ENCODE measurements around the gene CTDNEP1.

CTDNEP1 gene

GRCh38 chr17:7292194-7292593, 40.7 kb upstream of the CTDNEP1 start:
- no peak overlapping the region for H2AK5ac ChIP-seq (ENCODE audit: low read depth, low read length)
- H3K14ac ChIP-seq (ENCODE audit: low read length), result no peak overlapping the region
- peaks cover 10 to 48% (median 44%) of the 10 kb centered on the region in 3 experiments for H3K27me3 ChIP-seq (ENCODE audit: control insufficient read depth in 3 of 3, insufficient read depth in 3 of 3, low read depth in 1 of 3, low read length in 3 of 3)
- WGBS, 2 donors (ENCODE audit: extremely low coverage in 2 of 2, insufficient read length in 2 of 2, insufficient replicate concordance in 1 of 2), result no CpG with 5 or more reads among the region's 2 CpGs
- H3K27ac ChIP-seq (replicated peaks; ENCODE audit: low read length), result no peak overlapping the region
- H3K36me3 ChIP-seq (replicated peaks in 1 of 2; ENCODE audit: control insufficient read depth in 2 of 2, insufficient read depth in 2 of 2, low read length in 2 of 2), result no peaks in the 10 kb centered on the region
- H2BK15ac ChIP-seq (ENCODE audit: low read length), result no peak overlapping the region
- no peak overlapping the region for H2BK5ac ChIP-seq (ENCODE audit: low read length)
- H3K18ac ChIP-seq (ENCODE audit: low read length), result no peak overlapping the region
- H3K23ac ChIP-seq (ENCODE audit: low read depth, low read length, poor library complexity), result no peak overlapping the region
- no peak overlapping the region for H3K4me3 ChIP-seq (ENCODE audit: low read length in 2 of 2)
- no peak overlapping the region for H3K9ac ChIP-seq (ENCODE audit: low read depth, low read length, poor library complexity)
- peaks cover 4% of the 10 kb centered on the region for H3K79me1 ChIP-seq (ENCODE audit: low read depth, low read length)
- no peak overlapping the region for H3K4me2 ChIP-seq (ENCODE audit: insufficient read depth, low read length, poor library complexity, severe bottlenecking)
- peaks cover 0 to 3% of the 10 kb centered on the region in 2 donors for H3K9me3 ChIP-seq (replicated peaks in 1 of 2; ENCODE audit: control insufficient read depth in 2 of 2, insufficient read depth in 1 of 2, low read depth in 1 of 2, low read length in 2 of 2)
- no peak overlapping the region for H3K4ac ChIP-seq (ENCODE audit: low read length)
- DNase-seq (ENCODE audit: low spot score), result no peak
- H2BK12ac ChIP-seq (ENCODE audit: low read length), result no peak overlapping the region
- H4K91ac ChIP-seq (ENCODE audit: low read depth, low read length, poor library complexity), result no peak overlapping the region
- H4K8ac ChIP-seq (ENCODE audit: low read depth, low read length), result no peak overlapping the region
- peaks cover 7 to 22% of the 10 kb centered on the region in 2 donors for H3K4me1 ChIP-seq (ENCODE audit: control insufficient read depth in 2 of 2, insufficient read depth in 1 of 2, low read depth in 1 of 2, low read length in 2 of 2)
- no peak overlapping the region for H2AFZ ChIP-seq (ENCODE audit: low read length)
- no peak overlapping the region for H2BK120ac ChIP-seq (ENCODE audit: low read depth, low read length)

DNA sequence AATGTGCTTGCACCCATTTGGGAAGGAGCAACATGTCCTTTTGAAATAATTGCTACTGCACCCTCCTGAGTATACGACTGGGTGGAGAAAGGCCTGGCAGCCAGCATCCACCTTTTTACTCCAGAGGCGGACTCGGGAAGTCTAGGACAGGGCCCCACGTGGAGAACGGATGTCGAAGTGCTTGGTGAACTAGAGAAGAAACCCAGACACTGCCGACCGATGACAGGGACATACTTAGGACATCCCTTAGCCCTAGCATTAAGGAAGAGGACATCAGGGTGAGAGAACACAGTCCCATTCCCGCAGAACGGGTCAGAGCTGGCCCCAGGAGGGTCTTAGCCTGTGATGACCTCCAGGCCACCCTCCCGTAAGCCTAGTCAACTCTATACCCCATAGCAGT, 39.2 kb upstream of the CTDNEP1 start:
- peaks cover 0 to 1% of the 10 kb centered on the region in 2 donors for H3K9me3 ChIP-seq (replicated peaks in 1 of 2; ENCODE audit: control insufficient read depth in 2 of 2, insufficient read depth in 1 of 2, low read depth in 1 of 2, low read length in 2 of 2)
- no peak overlapping the region for H3K14ac ChIP-seq (ENCODE audit: low read length)
- WGBS, 2 donors (ENCODE audit: extremely low coverage in 2 of 2, insufficient read length in 2 of 2, insufficient replicate concordance in 1 of 2), result no CpG with 5 or more reads among the region's 11 CpGs
- no peak overlapping the region for H3K4me3 ChIP-seq (ENCODE audit: low read length in 2 of 2)
- peaks cover 5 to 19% of the 10 kb centered on the region in 2 donors for H3K4me1 ChIP-seq (ENCODE audit: control insufficient read depth in 2 of 2, insufficient read depth in 1 of 2, low read depth in 1 of 2, low read length in 2 of 2)
- peaks cover 8 to 38% (median 33%) of the 10 kb centered on the region in 3 experiments for H3K27me3 ChIP-seq (ENCODE audit: control insufficient read depth in 3 of 3, insufficient read depth in 3 of 3, low read depth in 1 of 3, low read length in 3 of 3)
- H3K36me3 ChIP-seq (replicated peaks in 1 of 2; ENCODE audit: control insufficient read depth in 2 of 2, insufficient read depth in 2 of 2, low read length in 2 of 2), result peaks cover 0 to 5% of the 10 kb centered on the region in 2 donors
- no peak overlapping the region for H4K8ac ChIP-seq (ENCODE audit: low read depth, low read length)
- H3K27ac ChIP-seq (replicated peaks; ENCODE audit: low read length), result no peak overlapping the region
- no peak overlapping the region for H2AFZ ChIP-seq (ENCODE audit: low read length)
- no peak overlapping the region for H2BK120ac ChIP-seq (ENCODE audit: low read depth, low read length)
- no peak overlapping the region for H4K91ac ChIP-seq (ENCODE audit: low read depth, low read length, poor library complexity)
- H3K79me1 ChIP-seq (ENCODE audit: low read depth, low read length), result peaks cover 4% of the 10 kb centered on the region
- peak overlapping the region; percentile 56 for H2AK5ac ChIP-seq (ENCODE audit: low read depth, low read length)
- H2BK15ac ChIP-seq (ENCODE audit: low read length), result no peak overlapping the region
- H3K4ac ChIP-seq (ENCODE audit: low read length), result no peak overlapping the region
- no peak overlapping the region for H3K9ac ChIP-seq (ENCODE audit: low read depth, low read length, poor library complexity)
- peak overlapping the region; percentile 22 for H2BK12ac ChIP-seq (ENCODE audit: low read length)
- DNase-seq (ENCODE audit: low spot score), result no peak
- H3K18ac ChIP-seq (ENCODE audit: low read length), result peak overlapping the region; percentile 17
- H2BK5ac ChIP-seq (ENCODE audit: low read length), result peak overlapping the region; percentile 39
- H3K4me2 ChIP-seq (ENCODE audit: insufficient read depth, low read length, poor library complexity, severe bottlenecking), result no peak overlapping the region
- H3K23ac ChIP-seq (ENCODE audit: low read depth, low read length, poor library complexity), result no peak overlapping the region

DNA sequence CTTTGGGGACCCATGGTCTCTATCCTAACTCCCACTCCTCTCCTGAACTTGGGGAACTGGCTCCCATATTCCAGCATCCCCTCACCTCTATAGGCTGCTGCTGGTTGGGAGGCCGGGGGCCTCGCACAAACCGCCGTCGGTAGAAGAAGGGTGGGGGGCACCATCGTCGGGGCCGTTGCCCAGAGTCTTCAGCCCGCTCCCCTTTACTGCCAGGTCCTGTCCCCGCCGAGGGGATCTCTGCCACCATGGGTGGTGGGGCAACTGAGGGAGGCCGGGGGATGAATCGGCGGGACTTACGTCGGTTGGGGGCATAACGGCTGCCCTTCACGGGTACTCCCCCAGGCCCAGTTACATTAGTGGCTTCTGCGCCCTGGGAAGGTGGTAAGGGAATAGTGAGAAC, 38.6 kb upstream of the CTDNEP1 start:
- peak overlapping the region; percentile 10 for H3K23ac ChIP-seq (ENCODE audit: low read depth, low read length, poor library complexity)
- no peak overlapping the region for H3K4ac ChIP-seq (ENCODE audit: low read length)
- H2AK5ac ChIP-seq (ENCODE audit: low read depth, low read length), result no peak overlapping the region
- no peak overlapping the region for H2AFZ ChIP-seq (ENCODE audit: low read length)
- DNase-seq (ENCODE audit: low spot score), result no peak
- peak overlapping the region; percentile 39 for H2BK5ac ChIP-seq (ENCODE audit: low read length)
- H4K91ac ChIP-seq (ENCODE audit: low read depth, low read length, poor library complexity), result no peak overlapping the region
- H3K18ac ChIP-seq (ENCODE audit: low read length), result peak overlapping the region; percentile 17
- H3K14ac ChIP-seq (ENCODE audit: low read length), result no peak overlapping the region
- peaks cover 5 to 19% of the 10 kb centered on the region in 2 donors for H3K4me1 ChIP-seq (ENCODE audit: control insufficient read depth in 2 of 2, insufficient read depth in 1 of 2, low read depth in 1 of 2, low read length in 2 of 2)
- no peak overlapping the region for H2BK120ac ChIP-seq (ENCODE audit: low read depth, low read length)
- no peak overlapping the region for H2BK12ac ChIP-seq (ENCODE audit: low read length)
- H3K4me3 ChIP-seq (ENCODE audit: low read length in 2 of 2), result no peak overlapping the region
- no peaks in the 10 kb centered on the region for H3K9me3 ChIP-seq (replicated peaks in 1 of 2; ENCODE audit: control insufficient read depth in 2 of 2, insufficient read depth in 1 of 2, low read depth in 1 of 2, low read length in 2 of 2)
- H3K79me1 ChIP-seq (ENCODE audit: low read depth, low read length), result peaks cover 4% of the 10 kb centered on the region
- H4K8ac ChIP-seq (ENCODE audit: low read depth, low read length), result no peak overlapping the region
- no peak overlapping the region for H2BK15ac ChIP-seq (ENCODE audit: low read length)
- no peak overlapping the region for H3K27ac ChIP-seq (replicated peaks; ENCODE audit: low read length)
- peaks cover 4 to 33% (median 28%) of the 10 kb centered on the region in 3 experiments for H3K27me3 ChIP-seq (ENCODE audit: control insufficient read depth in 3 of 3, insufficient read depth in 3 of 3, low read depth in 1 of 3, low read length in 3 of 3)
- H3K4me2 ChIP-seq (ENCODE audit: insufficient read depth, low read length, poor library complexity, severe bottlenecking), result no peak overlapping the region
- H3K36me3 ChIP-seq (replicated peaks in 1 of 2; ENCODE audit: control insufficient read depth in 2 of 2, insufficient read depth in 2 of 2, low read length in 2 of 2), result peaks cover 0 to 7% of the 10 kb centered on the region in 2 donors
- H3K9ac ChIP-seq (ENCODE audit: low read depth, low read length, poor library complexity), result no peak overlapping the region
- WGBS, 2 donors (ENCODE audit: extremely low coverage in 2 of 2, insufficient read length in 2 of 2, insufficient replicate concordance in 1 of 2), result no CpG with 5 or more reads among the region's 19 CpGs

- Histone ChIP-seq H3K9me3 (replicated peaks in 1 of 2; ENCODE audit: control insufficient read depth in 2 of 2, insufficient read depth in 1 of 2, low read depth in 1 of 2, low read length in 2 of 2) (no peaks in the 10 kb centered on the region), H3K4me2 (ENCODE audit: insufficient read depth, low read length, poor library complexity, severe bottlenecking) (no peak overlapping the region), H2BK15ac (ENCODE audit: low read length) (peak overlapping the region; percentile 58), H2BK5ac (ENCODE audit: low read length) (no peak overlapping the region), H2BK12ac (ENCODE audit: low read length) (no peak overlapping the region), H3K36me3 (replicated peaks in 1 of 2; ENCODE audit: control insufficient read depth in 2 of 2, insufficient read depth in 2 of 2, low read length in 2 of 2) (peaks cover 2 to 7% of the 10 kb centered on the region in 2 donors), H3K4ac (ENCODE audit: low read length) (no peak overlapping the region), H3K27me3 (ENCODE audit: control insufficient read depth in 3 of 3, insufficient read depth in 3 of 3, low read depth in 1 of 3, low read length in 3 of 3) (peaks cover 0 to 28% (median 23%) of the 10 kb centered on the region in 3 experiments), H4K91ac (ENCODE audit: low read depth, low read length, poor library complexity) (no peak overlapping the region), H2AK5ac (ENCODE audit: low read depth, low read length) (no peak overlapping the region), H3K79me1 (ENCODE audit: low read depth, low read length) (peaks cover 2% of the 10 kb centered on the region), H3K4me1 (ENCODE audit: control insufficient read depth in 2 of 2, insufficient read depth in 1 of 2, low read depth in 1 of 2, low read length in 2 of 2) (peaks cover 2 to 16% of the 10 kb centered on the region in 2 donors), H3K4me3 (ENCODE audit: low read length in 2 of 2) (no peak overlapping the region), H2BK120ac (ENCODE audit: low read depth, low read length) (no peak overlapping the region), H4K8ac (ENCODE audit: low read depth, low read length) (no peak overlapping the region), H3K14ac (ENCODE audit: low read length) (no peak overlapping the region), H3K27ac (replicated peaks; ENCODE audit: low read length) (no peak overlapping the region), H3K18ac (ENCODE audit: low read length) (peak overlapping the region; percentile 57), H3K23ac (ENCODE audit: low read depth, low read length, poor library complexity) (no peak overlapping the region), H3K9ac (ENCODE audit: low read depth, low read length, poor library complexity) (no peak overlapping the region), H2AFZ (ENCODE audit: low read length) (no peak overlapping the region)
- no CpG with 5 or more reads among the region's 18 CpGs for WGBS, 2 donors (ENCODE audit: extremely low coverage in 2 of 2, insufficient read length in 2 of 2, insufficient replicate concordance in 1 of 2)
- no peak for DNase-seq (ENCODE audit: low spot score)
Observed at GRCh38 chr17:7289256-7290032, 37.9 kb upstream of the CTDNEP1 start.
